HG02870 (cell line): Measurements from ENCODE around the gene TRAPPC4.
A peak's percentile ranks its signal among the peaks of the same experiment; 100 is the strongest.

Experiments used
- ATAC-seq: cut with Tn5 transposase; IDR thresholded peaks from one replicate; pipeline ENCODE4 v1.9.1; 2021; ENCODE audit warnings: mild to moderate bottlenecking, moderate library complexity; ENCODE audit not compliant: unreplicated experiment

TRAPPC4 gene

DNA sequence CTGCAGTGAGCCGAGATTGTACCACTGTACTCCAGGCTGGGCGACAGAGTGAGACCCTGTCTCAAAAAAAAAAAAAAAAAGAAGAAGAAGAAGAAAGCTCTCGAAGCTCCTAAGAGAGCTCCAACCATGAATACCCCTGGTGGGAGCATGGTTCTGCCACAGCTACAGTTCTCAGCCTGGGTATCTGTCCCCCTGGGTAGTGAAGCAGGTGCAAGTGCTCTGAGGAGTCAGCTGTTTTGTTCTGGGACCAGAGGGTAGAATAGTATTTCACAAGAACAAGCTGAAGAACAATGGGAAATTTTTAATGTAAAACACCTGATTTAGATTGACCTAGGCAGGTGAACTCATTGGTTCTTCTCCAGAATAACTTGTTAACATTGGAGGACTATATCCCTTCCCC is 42.7 kb downstream of the TRAPPC4 start:
- no peak for ATAC-seq

DNA sequence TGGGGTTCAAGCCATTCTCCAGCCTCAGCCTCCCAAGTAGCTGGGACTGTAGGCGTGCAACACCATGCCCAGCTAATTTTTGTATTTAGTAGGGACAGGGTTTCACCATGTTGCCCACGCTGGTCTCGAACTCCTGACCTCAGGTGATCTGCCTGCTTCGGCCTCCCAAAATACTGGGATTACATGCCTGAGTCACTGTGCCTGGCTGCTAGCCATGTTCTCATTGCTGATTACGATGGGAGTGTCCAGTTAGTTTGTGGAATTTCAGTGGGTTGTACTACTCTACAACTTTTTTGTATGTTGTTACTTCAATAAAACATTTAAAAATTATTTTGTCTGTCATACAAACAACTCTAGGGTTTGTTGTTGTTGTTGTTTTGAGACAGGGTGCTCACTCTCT is 44.2 kb downstream of the TRAPPC4 start:
- no peak for ATAC-seq

DNA sequence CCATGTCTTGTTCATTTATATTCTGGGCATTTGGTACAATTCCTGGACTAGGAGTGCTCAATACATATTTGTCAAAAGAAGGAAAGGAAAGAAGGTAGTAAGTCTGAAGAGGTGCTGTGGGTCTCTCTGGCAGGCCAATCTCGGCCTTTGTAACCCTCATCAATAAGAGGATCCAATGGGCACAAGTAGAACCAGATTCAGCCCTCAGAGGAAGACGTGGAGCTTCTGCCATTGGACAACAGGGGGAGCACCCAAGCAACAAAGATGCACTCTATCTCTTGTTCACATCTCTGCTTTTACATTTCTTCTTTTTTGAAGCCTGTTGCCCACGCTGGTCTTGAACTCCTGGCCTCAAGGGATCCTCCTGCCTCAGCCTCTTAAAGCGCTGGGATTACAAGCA is 46.8 kb downstream of the TRAPPC4 start:
- ATAC-seq: no peak

DNA sequence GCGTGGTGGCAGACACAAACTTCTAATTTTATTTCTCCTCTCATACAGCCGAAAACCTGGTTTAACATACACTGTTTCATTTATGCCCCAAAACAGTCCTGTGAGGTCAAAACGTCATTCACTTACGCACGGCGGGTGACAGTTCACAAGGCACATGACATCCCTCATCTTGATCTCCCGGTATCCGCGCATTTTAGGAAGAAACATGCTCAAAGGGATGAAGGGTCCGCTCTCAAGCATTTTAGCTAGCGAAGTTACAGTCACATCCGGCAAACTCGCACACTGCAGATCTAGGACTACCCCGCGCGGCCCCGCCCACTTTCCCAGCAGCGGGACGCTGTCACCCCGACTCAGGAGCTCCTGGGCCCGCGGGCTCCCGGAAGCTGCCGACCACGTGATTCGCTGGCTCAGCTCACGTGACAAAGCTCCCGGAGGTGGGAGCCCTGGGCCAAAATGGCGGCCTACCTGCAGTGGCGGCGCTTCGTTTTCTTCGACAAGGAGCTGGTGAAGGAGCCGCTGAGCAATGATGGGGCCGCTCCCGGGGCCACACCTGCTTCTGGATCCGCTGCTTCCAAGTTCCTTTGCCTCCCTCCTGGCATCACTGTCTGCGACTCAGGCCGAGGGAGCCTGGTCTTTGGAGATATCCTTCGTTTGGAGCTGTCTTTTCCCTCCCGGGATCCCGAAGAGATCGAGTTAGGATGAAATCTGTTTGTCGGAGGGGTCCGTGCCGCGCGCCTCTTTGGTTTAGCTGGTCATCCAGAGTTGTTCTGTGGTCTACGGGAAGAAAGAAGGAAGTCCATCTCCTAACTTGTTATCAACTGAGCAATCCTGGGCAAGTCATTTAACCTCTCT is 49.0 kb downstream of the TRAPPC4 start, which contains the start of gene VPS11:
Gene VPS11, plus strand, starts transcription at position 448 of the 852 bp plus-strand sequence. Its CDS starts 6 bp downstream, at position 454.
- peak; percentile 92 for ATAC-seq
